ENCODE measurements around the gene FGF6.

The FGF6 gene

DNA sequence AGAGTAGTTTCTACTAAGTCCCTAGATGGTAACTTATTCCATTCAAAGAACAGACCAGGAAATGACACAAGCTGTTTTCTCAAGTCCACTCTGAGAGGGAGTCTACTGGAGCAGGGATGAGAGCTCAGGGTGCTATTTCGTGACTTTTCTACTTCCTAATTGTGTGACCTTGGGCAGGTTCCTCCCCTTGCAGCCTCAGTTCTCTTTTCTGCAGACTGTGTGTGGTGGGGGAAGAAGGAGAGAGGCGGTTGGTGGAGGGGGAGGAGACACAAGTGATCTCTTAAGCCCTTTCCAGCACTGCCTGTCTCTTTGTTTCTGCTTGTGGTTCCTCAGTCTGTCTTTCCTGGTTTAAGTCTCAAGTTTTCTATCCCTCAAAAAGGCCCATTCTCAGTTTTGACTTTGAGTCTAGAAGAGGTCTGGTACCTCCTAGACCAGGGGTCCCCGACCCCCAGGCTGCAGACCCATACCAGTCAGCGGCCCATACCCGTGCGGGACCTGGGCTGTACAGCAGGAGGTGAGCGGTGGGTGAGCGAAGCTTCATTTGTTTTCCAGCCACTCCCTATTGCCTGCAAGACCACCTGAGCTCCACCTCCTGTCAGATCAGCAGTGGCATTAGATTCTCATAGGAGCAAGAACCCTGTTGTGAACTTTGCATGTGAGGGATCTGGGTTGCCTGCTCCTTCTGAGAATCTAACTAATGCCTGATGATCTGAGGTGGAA is 10.7 kb downstream of the FGF6 start:
- no peak overlapping the region for H3K4me3 ChIP-seq (ENCODE audit: low read depth, low read length)
- DNase-seq (ENCODE audit: low read depth, low spot score) = no peak
- ChIA-PET CTCF (interaction anchor here (0.9 kb wide), 1 partner anchor 13 kb away, joined by 4 read pairs; no protein-coding TSS in a partner anchor), POLR2A (no interaction called here)
- TF ChIP-seq, protein P1, sequence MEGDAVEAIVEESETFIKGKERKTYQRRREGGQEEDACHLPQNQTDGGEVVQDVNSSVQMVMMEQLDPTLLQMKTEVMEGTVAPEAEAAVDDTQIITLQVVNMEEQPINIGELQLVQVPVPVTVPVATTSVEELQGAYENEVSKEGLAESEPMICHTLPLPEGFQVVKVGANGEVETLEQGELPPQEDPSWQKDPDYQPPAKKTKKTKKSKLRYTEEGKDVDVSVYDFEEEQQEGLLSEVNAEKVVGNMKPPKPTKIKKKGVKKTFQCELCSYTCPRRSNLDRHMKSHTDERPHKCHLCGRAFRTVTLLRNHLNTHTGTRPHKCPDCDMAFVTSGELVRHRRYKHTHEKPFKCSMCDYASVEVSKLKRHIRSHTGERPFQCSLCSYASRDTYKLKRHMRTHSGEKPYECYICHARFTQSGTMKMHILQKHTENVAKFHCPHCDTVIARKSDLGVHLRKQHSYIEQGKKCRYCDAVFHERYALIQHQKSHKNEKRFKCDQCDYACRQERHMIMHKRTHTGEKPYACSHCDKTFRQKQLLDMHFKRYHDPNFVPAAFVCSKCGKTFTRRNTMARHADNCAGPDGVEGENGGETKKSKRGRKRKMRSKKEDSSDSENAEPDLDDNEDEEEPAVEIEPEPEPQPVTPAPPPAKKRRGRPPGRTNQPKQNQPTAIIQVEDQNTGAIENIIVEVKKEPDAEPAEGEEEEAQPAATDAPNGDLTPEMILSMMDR (IDR thresholded peaks at IDR 0.05; ENCODE audit: insufficient read depth, low read length, missing control alignments) = no peak

DNA sequence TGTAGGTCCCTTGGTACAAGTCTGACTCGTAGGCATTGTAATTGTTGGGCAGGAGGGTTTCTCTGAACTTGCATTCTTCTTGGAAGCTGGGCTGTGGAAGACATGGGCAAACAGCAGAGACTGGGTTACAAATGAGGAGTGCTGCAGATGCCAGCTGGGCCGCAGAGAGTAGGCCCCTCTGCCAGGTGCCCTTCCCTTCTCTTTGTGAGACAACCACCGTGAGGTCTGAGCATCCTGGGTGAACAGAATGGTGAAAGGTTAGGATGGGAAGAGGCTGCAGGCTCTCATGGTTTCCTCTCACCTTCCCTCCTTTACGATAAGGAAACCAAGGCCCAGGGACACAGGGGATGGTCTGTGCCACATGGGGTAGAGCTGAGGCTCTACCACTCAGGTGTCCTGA is 11.3 kb downstream of the FGF6 start:
- TF ChIP-seq, protein P1 (IDR thresholded peaks at IDR 0.05; ENCODE audit: insufficient read depth, low read length, missing control alignments) = no peak
- ChIA-PET CTCF (interaction anchor here (0.9 kb wide), 1 partner anchor 12 kb away, joined by 4 read pairs; no protein-coding TSS in a partner anchor), POLR2A (no interaction called here)
- H3K4me3 ChIP-seq (ENCODE audit: low read depth, low read length) = no peak overlapping the region
- no peak for DNase-seq (ENCODE audit: low read depth, low spot score)

GRCh38 chr12:4433745-4434058 is 11.9 kb downstream of the FGF6 start:
- POLR2A ChIA-PET = no interaction called here

DNA sequence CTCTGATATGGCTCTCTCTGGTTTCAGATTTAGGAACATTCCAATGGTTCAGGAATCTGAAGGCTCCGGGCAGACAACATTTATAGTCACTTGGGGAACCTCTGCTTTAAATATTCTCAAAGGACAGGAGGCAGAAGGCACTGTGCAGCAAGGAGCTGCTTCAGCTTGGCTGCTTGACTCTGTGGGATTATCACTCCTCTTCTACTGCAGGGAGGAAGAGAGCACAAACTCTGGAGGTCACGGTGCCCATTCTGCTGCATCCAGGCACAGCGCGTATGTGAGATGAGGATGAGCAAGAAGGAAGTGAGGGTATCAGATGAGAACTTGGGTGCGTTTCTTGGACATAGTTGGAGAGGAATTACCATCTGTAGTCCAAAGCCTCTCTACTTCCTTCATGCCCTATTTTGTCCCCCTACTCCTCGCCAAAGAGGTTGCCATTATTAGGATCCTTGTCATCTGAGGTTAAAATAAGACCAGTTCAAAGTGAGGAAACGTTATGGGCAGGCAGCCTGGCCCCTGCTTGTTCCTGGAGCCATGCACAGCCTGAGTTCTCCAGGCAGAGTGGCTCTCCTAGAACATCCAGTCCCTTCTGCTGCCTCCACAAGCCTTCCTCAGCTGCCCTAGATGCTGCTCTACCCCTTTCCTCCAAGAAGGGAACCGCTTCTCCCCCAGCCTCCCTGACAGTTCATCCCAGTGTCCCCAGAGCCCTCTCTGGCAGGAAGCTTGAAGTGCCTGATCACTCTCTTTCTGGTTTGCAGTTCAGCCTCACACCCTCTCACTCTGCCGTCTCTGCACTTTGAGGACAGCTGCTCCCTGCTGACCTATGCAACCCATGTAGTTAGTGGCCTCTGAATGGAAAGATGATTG is 12.5 kb downstream of the FGF6 start:
- ChIA-PET POLR2A (no interaction called here), CTCF (interaction anchor here (4.9 kb wide), 1 partner anchor 12 kb away, joined by 26 read pairs; no protein-coding TSS in a partner anchor)
- DNase-seq (ENCODE audit: low read depth, low spot score) = no peak
- no peak overlapping the region for H3K4me3 ChIP-seq (ENCODE audit: low read depth, low read length)
- TF ChIP-seq, protein P1 (IDR thresholded peaks at IDR 0.05; ENCODE audit: insufficient read depth, low read length, missing control alignments) = no peak

More at GRCh38 chr12:4433745-4434058, 11.9 kb downstream of the FGF6 start:
- no peak for DNase-seq (ENCODE audit: low read depth, low spot score)
- CTCF ChIA-PET = no interaction called here
- no peak overlapping the region for H3K4me3 ChIP-seq (ENCODE audit: low read depth, low read length)
- TF ChIP-seq, protein P1 (IDR thresholded peaks at IDR 0.05; ENCODE audit: insufficient read depth, low read length, missing control alignments) = no peak

GRCh38 chr12:4431866-4432265 is 13.7 kb downstream of the FGF6 start:
- TF ChIP-seq, protein P1 (IDR thresholded peaks at IDR 0.05; ENCODE audit: insufficient read depth, low read length, missing control alignments) = no peak
- POLR2A ChIA-PET = no interaction called here

DNA sequence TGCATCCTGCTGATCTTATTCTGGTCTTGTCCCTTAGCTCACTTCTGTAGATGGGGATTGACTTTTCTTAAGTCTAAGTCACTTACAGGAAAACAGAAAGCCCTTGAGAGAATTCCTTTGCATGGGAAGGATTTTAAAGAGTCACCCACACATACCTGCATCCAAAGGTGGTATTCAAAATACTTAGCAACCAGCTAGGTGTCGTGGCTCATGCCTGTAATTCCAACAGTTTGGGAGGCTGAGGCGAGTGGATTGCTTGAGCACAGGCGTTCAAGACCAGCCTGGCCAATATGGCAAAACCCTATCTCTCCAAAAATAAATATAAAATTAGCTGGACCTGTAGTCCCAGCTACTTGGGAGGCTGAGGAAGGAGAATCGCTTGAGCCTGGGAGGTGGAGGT is 14.2 kb downstream of the FGF6 start:
- POLR2A ChIA-PET = no interaction called here
- CTCF ChIA-PET = interaction anchor here (1.0 to 4.9 kb wide), 2 partner anchors 10 to 13 kb away, joined by 3 to 26 read pairs; no protein-coding TSS in a partner anchor
- TF ChIP-seq, protein P1 (IDR thresholded peaks at IDR 0.05; ENCODE audit: insufficient read depth, low read length, missing control alignments) = no peak
- DNase-seq (ENCODE audit: low read depth, low spot score) = no peak
- no peak overlapping the region for H3K4me3 ChIP-seq (ENCODE audit: low read depth, low read length)

More at GRCh38 chr12:4431866-4432265, 13.7 kb downstream of the FGF6 start:
- CTCF ChIA-PET = interaction anchor here (1.0 to 4.9 kb wide), 2 partner anchors 11 to 14 kb away, joined by 3 to 26 read pairs; no protein-coding TSS in a partner anchor
- DNase-seq (ENCODE audit: low read depth, low spot score) = no peak
- H3K4me3 ChIP-seq (ENCODE audit: low read depth, low read length) = no peak overlapping the region

Measured in AG04449 (cell line).